NCI-H187 treated with DMSO at 0.1 percent for 48 hours (cell line): ENCODE measurements around the gene TENT5C.

ENCODE experiments used
- DNase-seq: peaks from one replicate; lab custom pipeline; 2025; lab: John Stamatoyannopoulos, UW

The TENT5C gene

GRCh38 chr1:117636637-117637425 is 31.0 kb downstream of the TENT5C start:
- DNase-seq: no peak

GRCh38 chr1:117638141-117638540 is 32.3 kb downstream of the TENT5C start:
- no peak for DNase-seq

GRCh38 chr1:117638759-117639158 is 32.9 kb downstream of the TENT5C start:
- no peak for DNase-seq

- no peak for DNase-seq
These were observed 33.9 kb downstream of the TENT5C start for GRCh38 chr1:117639741-117640140.

- DNase-seq: no peak
These were observed 35.7 kb downstream of the TENT5C start for GRCh38 chr1:117641536-117641935.

- no peak for DNase-seq
These were observed 37.1 kb downstream of the TENT5C start for GRCh38 chr1:117642963-117643362.

- DNase-seq: no peak
These were observed 37.8 kb downstream of the TENT5C start for GRCh38 chr1:117643601-117644000.

- DNase-seq: no peak
These were observed 39.0 kb downstream of the TENT5C start for GRCh38 chr1:117644696-117645311.

GRCh38 chr1:117645343-117645742 is 39.5 kb downstream of the TENT5C start:
- no peak for DNase-seq

- DNase-seq: no peak
These were observed 40.4 kb downstream of the TENT5C start for GRCh38 chr1:117646007-117646811.

GRCh38 chr1:117646956-117647355 is 41.1 kb downstream of the TENT5C start:
- DNase-seq: no peak

- no peak for DNase-seq
These were observed 42.2 kb downstream of the TENT5C start for GRCh38 chr1:117648015-117648414.

- no peak for DNase-seq
These were observed 45.2 kb downstream of the TENT5C start for GRCh38 chr1:117650840-117651568.

- no peak for DNase-seq
These were observed 45.8 kb downstream of the TENT5C start for GRCh38 chr1:117651616-117652015.

- DNase-seq: no peak
These were observed 46.6 kb downstream of the TENT5C start for GRCh38 chr1:117652421-117652820.

GRCh38 chr1:117653195-117653594 is 47.3 kb downstream of the TENT5C start:
- no peak for DNase-seq

- DNase-seq: no peak
These were observed 48.1 kb downstream of the TENT5C start for GRCh38 chr1:117653732-117654492.

- no peak for DNase-seq
These were observed 48.8 kb downstream of the TENT5C start for GRCh38 chr1:117654493-117655219.

- no peak for DNase-seq
These were observed 49.4 kb downstream of the TENT5C start for GRCh38 chr1:117655220-117655577.

- DNase-seq: no peak
These were observed 50.4 kb downstream of the TENT5C start for GRCh38 chr1:117656202-117656641.

- no peak for DNase-seq
These were observed 51.2 kb downstream of the TENT5C start for GRCh38 chr1:117657031-117657430.
